HG03457 (cell line): ENCODE data around the gene NUP210L.

Experiments used
- ATAC-seq: cut with Tn5 transposase; IDR thresholded peaks from one replicate; pipeline ENCODE4 v1.9.1; 2021; ENCODE audit warnings: moderate number of reproducible peaks; ENCODE audit not compliant: unreplicated experiment

The NUP210L gene

DNA sequence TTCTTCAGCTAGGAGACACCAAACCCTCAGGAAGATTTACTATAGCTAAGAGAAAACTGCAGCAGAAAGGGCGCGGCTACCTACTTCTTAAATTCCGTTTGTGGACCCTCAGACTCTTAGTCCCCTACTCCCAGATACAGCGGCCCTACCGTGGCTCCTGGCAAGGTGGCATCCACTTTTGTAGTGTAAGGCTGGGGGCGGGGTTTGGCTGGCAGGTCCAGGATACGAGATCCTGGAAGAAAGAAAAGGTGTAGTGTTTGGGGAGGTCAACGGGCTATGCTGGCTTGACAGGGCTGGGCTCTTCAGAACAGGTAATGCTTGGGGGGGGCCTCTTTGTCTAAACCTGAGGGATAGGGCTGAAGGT is 186.9 kb downstream of the NUP210L start:
- no peak for ATAC-seq

DNA sequence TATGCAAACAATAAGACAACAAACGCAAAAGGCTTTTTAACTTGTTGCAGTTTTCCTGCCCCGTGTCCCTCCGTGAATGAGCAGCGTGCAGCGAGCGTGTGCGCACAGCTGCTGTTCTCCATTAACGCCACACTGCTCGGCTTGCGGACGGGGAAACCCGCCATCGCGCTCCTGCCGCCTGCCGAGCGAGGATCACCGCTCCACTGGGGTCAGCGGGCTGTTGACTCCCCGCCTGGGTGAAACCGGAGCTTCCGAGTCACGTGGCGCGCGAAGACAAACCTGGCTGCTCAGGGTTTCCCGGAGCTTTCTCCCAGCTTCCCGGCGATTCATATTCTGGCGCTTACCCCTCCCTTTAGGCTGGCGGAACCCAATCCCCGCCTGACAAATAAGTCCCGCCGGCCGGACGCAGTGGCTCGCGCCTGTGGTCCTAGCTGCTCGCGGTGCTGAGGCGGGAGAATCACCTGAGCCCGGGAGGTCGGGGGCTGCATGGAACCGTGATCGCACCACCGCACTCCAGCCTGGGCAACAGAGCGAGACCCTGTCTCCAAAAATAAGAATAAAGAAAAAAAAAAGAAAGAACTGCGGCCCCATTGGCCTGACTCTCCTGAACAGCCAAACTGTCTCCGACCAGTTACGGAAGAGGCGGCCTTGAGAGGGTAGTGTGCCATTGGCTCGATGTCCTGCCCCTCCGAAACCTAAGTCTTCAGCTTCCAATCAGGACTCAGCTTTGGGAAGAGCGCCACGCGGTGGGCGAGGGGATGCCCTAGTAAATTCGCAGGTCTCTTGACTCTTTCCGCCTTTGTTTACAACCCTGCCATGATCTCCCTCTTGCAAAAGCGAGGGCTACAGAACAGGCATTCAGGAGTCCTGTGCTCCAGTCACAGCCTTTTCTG is 187.5 kb downstream of the NUP210L start, which contains the start of gene CREB3L4:
Gene CREB3L4 (plus strand): TSS at position 796 of the 893 bp plus-strand sequence. CDS start 624 bp downstream, outside the sequence.
- ATAC-seq: peak; percentile 56

DNA sequence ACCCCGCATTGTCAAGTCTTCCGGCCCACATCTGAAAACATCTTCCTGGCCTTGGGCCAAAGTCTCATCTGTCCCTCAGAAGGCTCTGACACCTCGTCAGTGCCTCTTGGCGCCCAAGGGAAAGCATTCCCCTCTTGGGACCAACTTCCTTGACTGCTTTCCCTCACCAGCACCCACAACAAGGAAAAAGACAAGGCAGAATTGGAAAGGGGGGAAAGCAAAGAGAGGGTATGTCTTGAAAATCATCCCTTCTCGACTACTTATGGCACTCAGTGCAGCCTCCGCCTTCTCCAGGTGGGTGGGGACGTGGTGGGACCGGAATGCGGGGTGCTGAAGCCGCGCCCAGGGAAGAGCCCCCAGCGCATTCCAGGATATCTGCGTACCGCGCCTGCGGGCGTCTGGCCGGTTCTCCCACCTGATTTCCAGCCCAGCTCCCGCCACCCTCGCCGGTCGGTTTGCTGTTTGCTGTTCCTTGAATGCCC is 191.0 kb downstream of the NUP210L start:
- ATAC-seq: no peak

DNA sequence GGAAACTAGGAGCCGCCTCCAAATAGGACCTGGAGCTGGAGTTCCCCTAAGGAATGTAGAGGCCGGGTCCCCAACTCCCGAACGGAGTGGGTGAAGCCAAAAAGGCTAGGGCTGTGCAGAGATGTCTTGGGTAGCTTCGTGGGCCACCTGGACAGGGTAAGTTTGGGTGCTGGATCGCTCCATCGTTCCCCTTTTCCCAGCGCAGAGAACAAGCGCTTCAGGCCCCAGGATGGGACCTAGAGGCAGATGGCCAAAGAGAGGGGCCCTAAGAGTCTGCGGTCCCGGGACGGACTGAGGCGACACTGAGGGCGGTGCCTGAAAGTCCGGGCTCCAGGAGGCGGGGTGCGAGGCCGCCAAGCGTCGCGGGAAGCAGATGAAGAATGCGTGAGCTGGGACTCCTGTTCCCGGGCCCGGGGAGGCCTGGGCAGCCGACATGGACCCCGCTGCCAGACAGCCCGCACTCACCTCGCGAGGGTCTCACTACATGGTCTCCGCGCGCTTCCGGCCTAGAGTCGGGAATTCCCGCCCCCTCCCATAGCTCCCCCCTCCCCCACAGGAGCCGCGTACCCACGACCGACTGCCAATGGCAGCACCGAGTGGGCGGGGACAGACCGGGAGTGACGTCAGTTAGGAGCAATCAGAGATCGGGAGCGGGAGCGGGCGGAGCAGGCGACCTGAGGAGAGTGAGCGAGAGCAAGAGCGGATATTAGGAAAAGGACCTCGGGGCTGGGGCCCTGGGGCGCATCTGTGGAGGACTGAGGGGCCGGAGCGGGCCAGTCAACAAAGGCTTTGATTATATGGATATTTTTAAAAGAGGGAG is 191.6 kb downstream of the NUP210L start, which contains the start of gene SLC39A1:
Gene SLC39A1 (minus strand): TSS at position 508 of the 820 bp plus-strand sequence. CDS start 822 bp downstream, outside the sequence.
- ATAC-seq: no peak

DNA sequence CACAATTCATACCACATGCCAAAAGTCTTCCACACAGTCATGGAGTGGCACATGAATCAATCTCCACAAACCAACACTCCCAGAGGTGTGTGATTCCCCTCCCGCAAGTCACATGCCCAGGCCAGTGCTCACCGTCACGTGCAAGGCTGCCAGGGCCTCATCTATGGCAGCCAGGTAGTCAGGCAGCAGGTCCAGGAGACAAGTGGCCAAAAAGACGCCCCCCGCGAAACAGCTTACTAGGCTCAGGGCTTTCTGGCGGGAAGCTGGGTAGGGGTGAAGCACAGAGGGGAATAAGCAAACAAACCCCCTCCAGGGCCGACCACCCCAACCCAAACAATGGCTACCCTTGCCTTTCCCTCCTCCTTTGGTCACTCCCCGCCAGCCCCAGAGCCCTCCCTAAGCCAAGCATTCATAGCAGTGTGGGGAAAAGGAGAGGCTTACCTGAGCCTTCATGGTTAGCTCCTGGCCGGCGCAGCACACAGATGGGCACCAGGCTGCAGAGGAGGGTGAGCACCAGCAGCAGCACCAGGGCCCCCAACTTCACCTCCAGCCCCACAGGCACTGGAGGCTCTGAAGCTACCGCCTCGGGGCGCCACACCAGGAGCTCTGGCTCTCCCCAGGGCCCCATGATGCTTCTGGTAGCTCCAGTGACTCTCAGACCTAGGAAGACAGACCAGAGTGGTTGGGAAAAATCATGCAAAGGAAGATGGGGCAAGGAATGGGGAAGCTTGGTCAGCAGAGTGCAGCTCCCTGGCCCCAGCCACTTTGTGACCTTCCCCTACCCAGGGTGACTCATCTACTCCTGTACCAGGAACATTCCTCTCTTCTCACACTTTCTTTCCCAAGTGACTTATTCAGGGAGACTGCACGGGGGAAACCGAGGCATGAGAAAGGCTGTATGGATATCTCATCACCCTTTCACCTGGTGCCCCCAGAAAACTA is 192.5 kb downstream of the NUP210L start:
- ATAC-seq: no peak

DNA sequence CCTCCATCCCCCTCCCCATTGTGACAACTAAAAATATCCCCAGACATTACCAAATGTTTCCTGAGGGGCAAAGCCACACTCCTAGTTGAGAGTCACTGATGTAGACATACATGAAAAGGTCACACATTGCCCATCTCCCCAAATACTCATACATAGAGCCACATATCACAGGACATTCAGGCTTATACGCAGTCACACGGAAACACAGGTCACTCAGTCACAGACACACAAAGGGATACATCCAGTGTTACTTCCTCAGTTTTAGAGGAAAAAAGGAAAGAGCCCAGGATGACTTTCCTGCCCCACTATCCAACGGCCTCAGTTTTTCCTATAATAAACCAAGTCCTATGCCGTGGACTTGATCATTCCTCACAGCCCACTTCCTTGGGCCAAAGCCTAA is 193.5 kb downstream of the NUP210L start:
- ATAC-seq: no peak

DNA sequence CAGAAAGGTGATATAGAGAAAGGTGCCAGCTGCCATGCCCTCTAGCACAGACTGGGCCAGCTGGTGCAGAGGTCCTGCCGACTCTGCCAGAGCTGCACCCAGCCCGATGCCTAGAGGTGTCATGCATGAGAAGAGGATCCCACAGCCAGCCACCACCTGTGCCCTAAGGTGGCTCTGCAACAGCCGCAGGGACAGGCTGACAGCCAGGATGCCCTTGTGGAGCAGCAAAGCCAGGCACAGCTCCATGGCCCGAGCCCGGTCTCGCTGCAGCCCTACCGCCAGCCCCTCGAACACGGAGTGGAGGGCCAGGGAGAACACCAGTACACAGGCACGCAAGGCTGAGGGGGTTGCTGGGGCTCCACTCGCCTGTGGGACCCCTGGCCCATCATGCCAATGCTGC is 194.7 kb downstream of the NUP210L start:
- ATAC-seq: no peak

DNA sequence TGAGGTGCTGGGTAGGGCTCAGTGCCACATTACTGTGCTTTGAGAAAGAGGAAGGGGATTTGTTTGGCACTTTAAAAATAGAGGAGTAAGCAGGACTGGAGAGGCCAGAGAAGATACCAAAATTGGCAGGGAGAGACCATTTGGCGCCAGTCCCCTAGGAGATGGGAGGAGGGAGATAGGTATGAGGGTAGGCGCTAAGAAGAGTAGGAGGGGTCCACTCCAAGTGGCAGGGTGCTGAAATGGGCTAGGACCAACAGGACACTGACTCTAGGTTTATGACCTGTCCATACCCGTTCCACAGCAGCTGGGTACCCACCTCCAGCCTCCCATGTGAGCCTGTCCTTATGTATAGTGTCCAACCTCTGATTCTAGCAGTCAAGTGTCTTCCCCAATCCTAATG is 195.4 kb downstream of the NUP210L start:
- no peak for ATAC-seq

DNA sequence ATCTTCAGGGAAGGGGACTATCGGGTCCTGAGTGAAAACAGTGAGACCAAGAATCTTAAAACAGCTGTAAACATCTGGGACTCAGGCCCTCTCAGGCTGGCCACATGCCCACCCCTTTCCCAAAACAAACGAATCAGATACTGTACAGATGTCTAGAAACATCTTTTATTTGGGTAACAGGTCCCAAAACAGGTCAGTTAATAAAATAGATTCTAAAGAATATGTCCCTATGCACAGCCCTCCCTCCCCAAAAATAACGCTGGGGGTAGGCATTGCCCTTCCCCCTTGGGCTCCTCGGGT is 196.0 kb downstream of the NUP210L start:
- ATAC-seq: no peak

DNA sequence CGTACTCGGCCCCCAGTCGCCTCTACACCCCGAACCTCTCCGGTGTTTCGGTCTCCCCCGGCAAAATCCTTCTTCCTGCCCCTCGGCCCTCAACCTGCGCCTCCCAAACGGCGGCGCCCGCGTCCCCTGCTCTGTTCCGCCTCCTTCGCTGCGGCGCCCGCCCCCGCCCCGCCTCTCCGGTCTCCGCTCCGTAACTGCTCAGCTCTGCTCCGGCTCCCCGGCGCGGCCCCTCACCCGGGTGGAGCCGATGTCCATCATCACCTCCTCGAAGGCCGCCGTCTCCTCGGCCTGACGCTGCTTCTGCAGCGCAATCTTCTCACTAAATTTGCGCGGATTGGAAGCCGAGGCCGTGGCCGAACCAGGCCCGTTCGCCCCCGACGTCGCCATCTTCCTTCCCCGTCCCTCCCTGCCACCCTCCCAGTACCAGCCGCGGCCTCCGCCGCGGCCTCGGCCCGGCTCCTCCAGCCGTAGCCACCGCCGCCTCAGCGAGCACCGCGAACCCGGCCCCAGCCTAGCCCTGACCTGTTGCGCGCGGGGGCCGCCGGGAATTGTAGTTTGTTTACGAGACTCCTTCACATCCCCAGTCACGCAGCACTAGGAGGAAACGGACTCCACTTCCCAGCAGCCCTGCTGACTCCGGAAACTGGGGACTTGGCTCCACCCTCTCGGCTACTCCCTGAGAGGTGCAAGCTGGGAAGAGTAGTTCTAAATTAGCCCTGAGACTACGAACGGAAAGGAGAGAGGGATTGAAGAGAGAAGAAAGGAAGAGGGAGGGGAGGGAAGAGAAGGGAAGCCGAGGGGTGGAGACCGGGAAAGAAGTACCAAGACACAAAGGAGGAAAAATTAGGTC is 196.5 kb downstream of the NUP210L start, which contains the start of gene CRTC2:
Gene CRTC2 (minus strand): TSS at position 502 of the 850 bp plus-strand sequence. CDS start 115 bp downstream, at position 387.
- ATAC-seq: peak; percentile 58

DNA sequence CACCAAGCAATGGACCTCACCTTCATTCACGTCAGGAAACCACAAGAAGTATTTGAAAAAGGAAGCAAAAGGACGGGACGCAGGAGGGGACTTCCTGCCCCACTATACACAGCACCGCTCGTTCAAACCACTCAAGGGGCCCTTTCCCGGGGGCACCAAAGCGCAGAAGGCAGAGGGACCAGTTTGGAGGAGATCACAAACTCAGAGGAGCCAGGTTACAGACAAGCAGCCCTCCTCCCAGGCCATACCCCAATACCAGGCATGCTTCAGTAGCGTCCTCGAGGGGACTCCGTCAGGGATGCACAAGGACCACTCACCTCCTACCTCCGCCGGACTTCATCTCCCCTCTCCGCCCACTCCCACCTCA is 197.1 kb downstream of the NUP210L start:
- peak; percentile 5 for ATAC-seq

DNA sequence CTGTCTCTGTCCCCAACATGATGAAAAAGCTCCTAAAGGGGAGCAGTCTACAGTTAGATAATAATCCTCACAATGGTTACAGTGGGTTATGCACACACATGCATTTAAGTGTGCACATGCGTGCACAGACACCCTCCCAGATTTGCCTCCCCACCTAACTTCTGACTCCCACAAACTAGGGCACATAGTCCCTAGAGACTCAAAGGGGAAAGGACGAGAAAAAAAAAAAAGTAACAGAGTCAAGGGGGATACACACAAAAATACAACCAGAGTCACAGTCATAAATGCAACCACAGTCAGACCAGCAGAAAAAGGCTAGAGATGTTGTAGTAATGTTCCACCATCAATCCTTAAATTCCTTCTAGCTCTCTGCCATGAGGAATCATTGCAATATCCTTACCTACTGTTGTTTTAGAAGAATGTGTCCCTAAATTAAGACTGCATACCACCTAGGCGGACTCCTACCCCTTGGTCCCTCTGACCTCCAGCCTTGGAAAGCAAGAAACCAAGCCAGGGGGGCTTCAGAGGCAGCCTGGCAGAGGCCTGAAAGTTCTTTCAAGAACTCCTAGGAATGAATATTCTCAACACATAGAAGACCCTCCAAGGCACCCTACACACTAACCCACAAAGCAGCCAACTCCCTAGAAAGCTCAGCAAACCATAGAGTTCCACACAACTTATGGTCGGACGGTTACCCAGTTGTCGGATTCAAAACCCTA is 197.7 kb downstream of the NUP210L start:
- ATAC-seq: no peak

DNA sequence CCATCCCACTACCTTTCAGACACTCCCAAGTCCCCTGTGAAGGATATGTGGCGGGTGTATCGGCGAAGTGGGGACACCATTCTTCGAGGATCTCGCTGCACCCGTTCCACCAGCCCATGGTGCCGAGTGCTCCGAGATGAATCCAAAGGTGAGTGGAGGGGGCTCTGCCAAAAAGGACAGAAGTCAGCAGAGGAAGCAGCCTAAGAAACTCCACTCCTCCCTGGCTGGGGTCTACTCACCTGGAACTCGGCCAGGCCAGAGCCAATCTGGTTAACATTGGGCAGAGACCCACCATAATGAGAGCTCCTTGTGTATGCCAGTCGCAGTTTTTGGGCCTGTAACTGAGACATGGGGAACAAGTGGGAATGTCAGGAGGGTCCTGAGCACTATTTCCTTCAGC is 200.0 kb downstream of the NUP210L start:
- ATAC-seq: no peak

DNA sequence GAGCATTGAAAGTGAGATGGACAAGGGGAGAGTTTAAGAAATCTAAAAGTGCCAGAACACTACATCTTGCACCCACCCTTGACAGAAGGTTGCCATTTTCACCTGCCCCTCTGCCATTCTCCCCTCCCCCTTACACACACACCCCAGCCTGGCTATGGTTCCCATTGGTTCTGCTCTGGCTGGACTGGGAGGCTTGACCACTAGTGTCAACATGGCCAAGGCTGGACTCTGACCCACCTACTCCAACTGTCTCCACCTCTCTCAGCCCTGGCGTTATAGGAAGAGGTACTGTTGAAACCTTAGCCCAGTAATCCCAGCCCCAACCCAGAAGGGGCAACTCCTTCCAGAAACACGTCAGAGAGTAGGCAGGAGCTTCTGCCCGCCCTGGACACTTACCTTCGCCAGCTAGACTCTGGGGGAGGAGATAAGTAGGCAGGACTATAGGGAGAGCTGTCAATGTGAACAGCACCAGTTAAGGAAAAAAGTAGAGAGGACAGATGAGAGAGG is 201.0 kb downstream of the NUP210L start:
- ATAC-seq: no peak

DNA sequence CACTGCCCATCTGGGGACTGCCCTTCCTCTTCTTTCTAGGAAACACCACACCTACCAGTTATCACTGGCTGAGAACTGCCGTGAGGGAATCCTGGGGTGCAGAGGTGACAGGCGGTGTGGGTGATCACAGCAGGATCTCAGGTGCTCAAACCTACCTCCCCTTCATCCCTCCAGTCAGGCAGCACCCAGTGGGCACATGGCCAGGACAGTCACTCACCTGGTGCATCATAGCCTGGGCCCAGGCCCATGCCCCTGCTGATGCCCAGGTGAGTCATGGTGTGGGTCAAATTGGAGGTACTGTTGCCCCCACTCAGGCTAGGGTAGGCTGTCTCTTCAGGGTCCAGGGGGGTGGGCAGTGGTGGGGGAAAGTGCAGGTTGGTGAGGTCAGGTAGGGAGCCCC is 203.1 kb downstream of the NUP210L start:
- no peak for ATAC-seq

DNA sequence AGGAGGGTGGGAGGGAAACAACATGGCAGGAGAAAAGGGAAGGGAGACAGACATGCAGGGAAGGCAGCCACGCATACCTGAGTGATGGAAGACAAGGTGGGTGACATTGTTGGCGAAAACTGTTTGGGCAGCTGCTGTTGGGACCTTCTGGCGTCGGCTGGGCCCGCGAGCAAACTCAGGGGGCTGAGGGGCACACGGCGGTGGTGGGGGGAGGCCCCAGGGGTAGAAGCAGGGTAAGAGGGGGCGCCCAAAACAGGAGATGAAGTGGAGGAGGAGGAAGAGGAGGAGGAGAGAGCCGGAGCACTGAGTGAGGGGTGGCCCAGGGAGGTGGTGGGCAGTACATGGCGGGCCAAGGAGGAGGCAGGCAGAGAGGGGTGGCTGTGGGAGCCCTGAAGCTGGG is 203.7 kb downstream of the NUP210L start:
- ATAC-seq: no peak

DNA sequence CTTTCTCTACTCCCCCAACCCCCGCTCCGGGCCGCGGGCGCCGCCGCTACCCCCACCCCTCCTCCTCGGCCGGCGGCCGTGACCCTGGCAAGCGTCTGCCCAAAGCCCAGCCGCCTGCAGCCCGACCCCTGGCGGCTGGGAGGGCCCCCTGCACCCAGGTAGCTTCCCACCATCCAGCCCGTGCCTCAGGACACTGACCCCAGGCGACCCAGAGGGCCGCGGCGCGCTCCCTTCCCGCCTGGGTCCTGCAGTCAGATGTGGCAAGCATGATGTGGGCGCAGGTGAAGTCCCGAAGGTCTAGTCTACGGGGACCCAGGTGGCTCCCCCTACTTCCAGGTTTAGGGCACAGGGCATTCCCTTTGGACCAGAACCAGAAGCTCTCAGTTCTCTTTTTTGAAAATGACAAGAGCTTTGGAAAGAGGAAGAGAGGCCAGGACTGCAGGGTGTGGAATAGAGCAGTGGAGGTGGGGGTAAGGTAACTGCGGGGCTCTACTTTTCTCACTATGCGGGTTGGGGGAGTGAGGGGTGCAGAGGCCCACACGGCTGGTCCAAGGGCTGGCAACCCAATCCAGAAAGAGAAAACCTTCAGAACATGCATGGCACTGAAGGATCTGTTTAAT is 208.1 kb downstream of the NUP210L start, which contains the start of gene DENND4B:
Gene DENND4B (minus strand): TSS at position 97 of the 620 bp plus-strand sequence. CDS start 2,344 bp downstream, outside the sequence.
- peak; percentile 43 for ATAC-seq
